Gastrocnemius medialis (tissue), 4 donors: Measurements from ENCODE around the gene ARHGEF18.

Experiments
- CTCF ChIP-seq, 5 experiments: fragments of 450-650 bp in 3 of 5; fragments of 200-600 bp in 2 of 5; sonication (generic) in 2 of 5; IDR thresholded peaks in 4 of 5; conservative IDR thresholded peaks in 1 of 5; 1 replicate in 4 of 5; 2 replicates in 1 of 5; pipeline ENCODE4 v1.5.1; 2016 to 2019; ENCODE audit warnings: antibody characterized with exemption in 5 of 5, mild to moderate bottlenecking in 3 of 5, moderate library complexity in 3 of 5
- POLR2A ChIP-seq, 2 donors: fragments of 450-650 bp; IDR thresholded peaks; one replicate each; pipeline ENCODE4 v1.6.1; 2017; ENCODE audit warnings: antibody characterized with exemption in 2 of 2, mild to moderate bottlenecking in 2 of 2, moderate library complexity in 2 of 2

GRCh38 chr19:7304200-7304599 is 44.5 kb upstream of the ARHGEF18 start:
- TF ChIP-seq CTCF (IDR thresholded peaks at IDR 0.05 in 4 of 5, conservative IDR thresholded peaks at IDR 0.05 in 1 of 5) (no peak), POLR2A (IDR thresholded peaks at IDR 0.05) (no peak)
